ENCODE results near the gene GULP1. TPM values are rescaled to one million over a fixed set of nuclear protein-coding genes. Genes with fewer than 3 reads are reported as not detected.

GULP1 gene
- total RNA-seq, 1 experiment from 2014 or later, result 140 TPM

GRCh38 chr2:188379748-188380147 lies 88.1 kb downstream of the GULP1 start:
- Histone ChIP-seq H2BK20ac (ENCODE audit: low read depth, low read length, poor library complexity, severe bottlenecking) (no peak overlapping the region), H2BK5ac (ENCODE audit: insufficient read length, low read length) (no peak overlapping the region), H2BK12ac (ENCODE audit: insufficient read length, low read depth, low read length) (no peak overlapping the region), H2AK5ac (ENCODE audit: insufficient read length, low read length) (no peak overlapping the region), H3K14ac (ENCODE audit: insufficient read depth, low read length) (no peak overlapping the region), H4K5ac (ENCODE audit: insufficient read length, low read depth, low read length) (no peak overlapping the region), H3K27ac (ENCODE audit: insufficient read length, low read depth, low read length) (no peak overlapping the region), H3K9me3 (ENCODE audit: control insufficient read depth, low read depth, low read length) (peaks cover 8% of the 10 kb centered on the region), H4K20me1 (ENCODE audit: control insufficient read depth, insufficient read depth, insufficient read length) (no peaks in the 10 kb centered on the region), H3K27me3 (ENCODE audit: insufficient read depth, low read length) (no peaks in the 10 kb centered on the region), H3K4me2 (ENCODE audit: insufficient read depth, insufficient read length, low read length) (no peak overlapping the region), H3K79me2 (ENCODE audit: insufficient read depth, low read length) (peaks cover 6% of the 10 kb centered on the region; the same call in 1 of the 2 replicates), H3K56ac (ENCODE audit: insufficient read length, low read depth, low read length) (no peak overlapping the region), H3K18ac (ENCODE audit: insufficient read length, low read depth, low read length) (no peak overlapping the region), H2BK15ac (ENCODE audit: low read depth, low read length) (no peak overlapping the region), H3K79me1 (ENCODE audit: insufficient read depth, low read depth, low read length, poor library complexity, severe bottlenecking) (no peaks in the 10 kb centered on the region), H4K91ac (ENCODE audit: insufficient read length, low read depth, low read length) (no peak overlapping the region), H3K23me2 (ENCODE audit: insufficient read length, low read depth, low read length, poor library complexity, severe bottlenecking) (no peaks in the 10 kb centered on the region), H4K8ac (replicated peaks; ENCODE audit: insufficient read length, low read depth, low read length) (no peak overlapping the region), H2BK120ac (ENCODE audit: low read depth, low read length, poor library complexity, severe bottlenecking) (no peak overlapping the region), H3K23ac (ENCODE audit: insufficient read length, low read depth, low read length) (no peak overlapping the region), H2AFZ (ENCODE audit: low read length) (no peak overlapping the region), H3K9ac (ENCODE audit: extremely low read depth, insufficient read length, low read length) (no peak overlapping the region), H3K4ac (ENCODE audit: low read depth, low read length) (no peak overlapping the region), H3T11ph (ENCODE audit: low read length) (no peak overlapping the region), H3K4me1 (ENCODE audit: insufficient read depth, low read length) (no peaks in the 10 kb centered on the region; the same call in 1 of the 2 replicates)
- DNase-seq, result no peak
- TF ChIP-seq CTCF (conservative IDR thresholded peaks at IDR 0.05), result no peak
- Mint-ChIP-seq H3K4me3 (no peak overlapping the region), H3K27me3 (ENCODE audit: low read depth) (no peaks in the 10 kb centered on the region), H3K4me1 (peaks cover 6 to 9% of the 10 kb centered on the region in 2 experiments), H3K9me3 (peaks cover 20 to 22% of the 10 kb centered on the region in 2 experiments), H3K27ac (no peak overlapping the region), H3K36me3 (ENCODE audit: insufficient read depth in 1 of 3, low read depth in 3 of 3) (peaks cover 24 to 31% (median 28%) of the 10 kb centered on the region in 3 experiments)
- WGBS (ENCODE audit: extremely low coverage, insufficient read length, low lambda C conversion rate), result no CpG with 5 or more reads among the region's 3 CpGs
